ENCODE results near the gene MAIP1.

- TF ChIP-seq CTCF (conservative IDR thresholded peaks at IDR 0.05) (no peak), ZFX (IDR thresholded peaks at IDR 0.05) (no peak)
Observed at GRCh38 chr2:200005675-200006074, 50.3 kb downstream of the MAIP1 start.

Measured in C4-2B (cell line).